Stimulated activated CD4-positive, alpha-beta T cell treated with anti-CD3 and anti-CD28 coated beads, Interleukin-2, amount 100 ng/mL, for 48 hours (primary cell): ENCODE data around the gene DMXL1.
A peak's percentile ranks its signal among the peaks of the same experiment; 100 is the strongest.
"Not testable (repeated sequence)": the region's sequence is repeated elsewhere in the genome, so short reads cannot be mapped to it uniquely, and the experiment has no call there.

Source experiments
- DNase-seq, 2 donors: peaks; one replicate each; pipeline ENCODE4 v3.0.0-alpha.2; 2020

Gene DMXL1

DNA sequence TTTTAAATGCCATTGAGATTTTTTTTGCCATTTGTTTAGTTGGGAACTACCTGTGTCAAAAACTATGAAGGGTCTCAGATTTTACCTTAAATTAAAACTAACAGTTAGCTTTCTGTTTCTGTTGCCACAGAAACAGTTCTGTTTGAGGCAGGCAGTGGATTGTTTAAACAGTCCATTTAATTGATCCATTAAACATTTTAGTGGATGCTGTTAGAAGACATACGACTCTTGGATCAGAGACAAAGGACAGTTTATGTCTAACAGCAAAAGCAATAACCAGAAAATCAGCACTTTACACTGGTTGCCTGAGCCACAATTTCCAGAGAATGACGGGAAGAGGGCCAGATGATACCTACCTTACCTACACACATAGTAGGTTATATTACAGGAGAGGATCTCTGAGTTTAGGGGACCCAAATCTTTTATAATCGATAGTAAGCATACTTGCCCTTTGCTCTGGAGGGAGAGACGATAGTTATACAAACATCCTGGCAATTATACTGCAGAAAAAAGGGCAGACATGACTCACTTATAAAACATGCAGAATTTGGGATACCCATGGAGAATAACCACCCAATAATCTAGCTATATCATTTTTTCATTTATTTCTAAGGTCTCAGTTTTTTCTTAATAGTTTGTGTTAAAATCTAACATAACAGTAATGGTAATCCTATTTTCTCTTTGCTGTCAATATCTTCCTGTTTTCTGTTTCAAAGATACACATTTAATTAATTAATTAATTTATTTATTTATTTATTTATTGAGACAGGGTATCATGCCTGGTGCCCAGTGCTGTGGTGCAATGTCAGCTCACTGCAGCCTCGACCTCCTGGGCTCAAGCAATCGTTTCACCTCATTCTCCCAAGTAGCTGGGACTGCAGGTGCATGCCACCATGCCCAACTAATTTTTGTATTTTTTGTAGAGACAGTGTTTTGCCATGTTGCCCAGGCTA lies 148.2 kb downstream of the DMXL1 start:
- no peak for DNase-seq

DNA sequence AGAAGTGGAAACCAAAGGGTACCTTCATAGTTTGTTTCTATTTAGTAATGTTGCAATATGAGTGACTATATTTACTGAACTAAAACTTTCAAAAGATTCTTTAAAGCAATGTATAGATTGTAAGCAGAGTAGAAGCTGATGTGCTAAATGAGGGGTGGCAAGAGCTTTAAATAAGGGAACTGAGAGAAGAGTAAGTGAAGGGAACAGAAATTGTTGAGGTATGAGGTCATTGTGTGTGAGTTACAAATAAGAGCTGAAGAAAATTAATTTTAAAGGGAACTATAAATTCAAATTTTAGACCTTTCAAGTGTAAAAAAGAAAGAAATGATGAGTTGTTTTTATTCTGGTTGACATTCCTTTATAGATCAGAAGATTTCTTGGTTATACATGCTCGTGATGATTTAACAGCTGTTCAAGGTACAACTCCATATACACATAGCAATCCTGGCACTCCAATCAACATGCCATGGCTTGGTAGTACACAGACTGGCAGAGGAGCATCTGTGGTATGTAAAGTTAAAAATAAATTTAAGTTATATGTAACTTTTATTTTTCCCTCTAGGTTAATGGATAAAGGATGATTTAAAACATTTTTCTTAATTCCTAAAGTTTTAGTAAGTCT lies 149.8 kb downstream of the DMXL1 start:
- no peak for DNase-seq

DNA sequence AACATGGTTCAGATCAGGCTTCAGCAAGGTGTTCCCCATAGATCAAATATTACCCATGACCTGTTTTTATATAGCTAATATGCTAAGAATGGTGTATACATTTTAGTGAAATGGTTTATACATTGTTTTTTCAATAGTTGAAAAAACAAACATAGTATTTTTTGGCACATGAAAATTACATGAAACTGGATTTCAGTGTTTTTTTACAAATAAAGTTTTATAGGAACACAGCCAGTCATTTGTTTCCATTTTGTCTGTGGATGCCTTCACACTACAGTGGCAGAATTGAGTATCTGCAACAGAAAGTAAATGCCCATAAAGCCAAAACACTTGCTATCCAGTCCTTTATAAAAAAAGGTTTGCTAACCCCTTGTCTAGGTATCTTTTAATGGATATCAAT lies 150.4 kb downstream of the DMXL1 start:
- no peak for DNase-seq

DNA sequence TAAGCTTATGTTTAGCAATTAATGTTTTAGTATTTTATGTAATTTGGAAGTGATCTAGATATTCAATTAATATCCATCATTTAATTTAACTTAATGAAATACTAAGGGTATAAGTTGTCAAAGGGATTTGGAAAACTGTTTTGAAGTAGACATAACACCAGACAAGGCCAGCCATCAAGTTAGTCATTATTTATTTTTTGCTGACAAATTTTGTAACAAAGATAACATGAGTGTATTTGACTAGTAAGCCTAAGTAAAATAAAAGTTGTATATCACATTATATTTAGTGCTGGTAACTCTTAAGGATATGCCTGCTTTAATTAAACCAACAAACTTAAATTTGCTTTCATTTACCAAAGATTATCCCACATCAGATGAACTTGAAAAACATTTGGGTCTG lies 159.1 kb downstream of the DMXL1 start:
- no peak for DNase-seq

DNA sequence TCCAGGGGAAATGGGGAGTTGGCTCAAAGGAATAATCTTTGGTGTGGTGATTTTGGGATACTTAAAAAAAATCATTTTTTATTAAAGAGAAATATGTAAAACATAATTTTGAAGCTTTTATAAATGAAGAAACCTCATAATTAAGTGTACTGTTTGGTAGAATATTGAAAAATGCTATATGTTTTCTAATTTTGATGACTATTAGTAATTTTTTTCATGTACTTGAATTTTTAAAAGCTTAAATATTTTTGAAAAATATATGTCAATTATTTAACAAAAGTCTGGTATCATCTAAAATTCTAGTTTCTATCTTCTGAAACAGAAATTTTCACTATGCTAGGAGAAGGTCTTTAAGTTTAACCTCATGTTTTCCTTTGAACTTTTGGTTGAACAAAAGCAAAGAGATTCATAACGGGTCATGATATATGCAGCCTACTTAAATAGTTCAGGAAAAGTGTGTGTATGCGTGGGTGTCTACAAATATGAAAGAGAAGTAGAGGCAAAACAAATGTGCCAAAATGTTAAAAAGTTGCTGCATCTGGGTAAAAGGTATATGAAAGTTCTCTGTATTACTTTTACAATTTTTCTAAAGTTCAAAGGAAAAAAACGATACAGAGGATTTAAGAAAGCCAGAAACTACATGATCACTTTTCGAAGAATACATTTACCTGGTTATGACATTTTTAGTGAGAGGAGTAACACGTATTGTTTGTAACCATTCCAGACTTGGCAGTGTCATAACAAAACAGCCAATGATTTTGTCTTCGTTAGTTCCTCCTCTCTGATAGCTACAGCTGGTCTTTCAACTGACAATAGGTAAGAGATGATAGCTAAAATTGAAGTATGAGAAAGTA lies 167.6 kb downstream of the DMXL1 start:
- DNase-seq: no peak

DNA sequence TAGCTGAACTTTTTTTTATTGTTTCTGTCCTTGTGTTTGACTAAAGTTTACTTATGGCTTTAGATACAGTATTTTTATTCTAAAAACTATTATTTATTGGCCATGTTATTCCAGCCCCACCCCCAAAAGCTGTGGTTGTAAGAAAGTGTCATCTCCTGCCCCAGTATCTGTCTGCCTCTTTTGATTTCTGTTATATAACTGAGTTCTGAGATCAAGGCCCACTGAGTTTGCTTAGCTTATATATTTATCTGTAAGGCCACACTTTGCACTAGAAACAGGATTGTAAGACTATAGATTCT lies 168.2 kb downstream of the DMXL1 start:
- no peak for DNase-seq

DNA sequence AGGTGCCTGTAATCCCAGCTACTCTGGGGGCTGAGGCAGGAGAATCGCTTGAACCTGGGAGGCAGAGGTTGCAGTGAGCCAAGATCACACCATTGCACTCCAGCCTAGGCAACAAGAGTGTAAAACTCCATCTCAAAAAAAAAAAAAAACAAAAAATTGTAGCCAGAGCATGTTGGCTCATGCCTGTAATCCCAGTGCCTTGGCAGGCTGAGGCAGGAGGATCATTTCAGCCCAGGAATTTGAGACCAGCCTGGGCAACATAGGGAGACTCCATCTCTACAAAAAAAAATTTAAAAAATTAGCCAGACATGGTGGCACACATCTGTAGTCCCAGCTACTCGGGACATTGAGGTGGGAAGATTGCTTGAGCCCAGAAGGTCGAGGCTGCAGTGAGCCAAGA lies 168.9 kb downstream of the DMXL1 start:
- not testable (repeated sequence) for DNase-seq

DNA sequence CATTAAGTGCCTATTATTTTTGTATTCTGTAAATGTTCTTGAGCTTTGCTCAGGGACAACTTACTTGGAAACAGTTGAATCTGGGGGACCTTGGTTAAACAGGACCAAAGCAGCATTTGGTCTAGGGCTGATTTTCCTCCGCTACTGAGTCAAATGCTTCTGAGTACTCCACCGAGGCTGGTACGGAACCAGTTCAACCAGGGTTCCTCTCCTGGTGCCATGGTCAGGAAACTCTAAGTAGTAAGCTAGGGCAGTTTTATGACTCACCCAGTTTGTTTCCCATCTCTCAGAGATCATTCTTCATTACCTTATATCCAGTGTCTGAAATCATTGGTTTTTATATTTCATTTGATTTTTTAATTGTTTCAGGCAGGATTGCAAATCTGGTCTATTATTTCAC lies 173.0 kb downstream of the DMXL1 start:
- no peak for DNase-seq

DNA sequence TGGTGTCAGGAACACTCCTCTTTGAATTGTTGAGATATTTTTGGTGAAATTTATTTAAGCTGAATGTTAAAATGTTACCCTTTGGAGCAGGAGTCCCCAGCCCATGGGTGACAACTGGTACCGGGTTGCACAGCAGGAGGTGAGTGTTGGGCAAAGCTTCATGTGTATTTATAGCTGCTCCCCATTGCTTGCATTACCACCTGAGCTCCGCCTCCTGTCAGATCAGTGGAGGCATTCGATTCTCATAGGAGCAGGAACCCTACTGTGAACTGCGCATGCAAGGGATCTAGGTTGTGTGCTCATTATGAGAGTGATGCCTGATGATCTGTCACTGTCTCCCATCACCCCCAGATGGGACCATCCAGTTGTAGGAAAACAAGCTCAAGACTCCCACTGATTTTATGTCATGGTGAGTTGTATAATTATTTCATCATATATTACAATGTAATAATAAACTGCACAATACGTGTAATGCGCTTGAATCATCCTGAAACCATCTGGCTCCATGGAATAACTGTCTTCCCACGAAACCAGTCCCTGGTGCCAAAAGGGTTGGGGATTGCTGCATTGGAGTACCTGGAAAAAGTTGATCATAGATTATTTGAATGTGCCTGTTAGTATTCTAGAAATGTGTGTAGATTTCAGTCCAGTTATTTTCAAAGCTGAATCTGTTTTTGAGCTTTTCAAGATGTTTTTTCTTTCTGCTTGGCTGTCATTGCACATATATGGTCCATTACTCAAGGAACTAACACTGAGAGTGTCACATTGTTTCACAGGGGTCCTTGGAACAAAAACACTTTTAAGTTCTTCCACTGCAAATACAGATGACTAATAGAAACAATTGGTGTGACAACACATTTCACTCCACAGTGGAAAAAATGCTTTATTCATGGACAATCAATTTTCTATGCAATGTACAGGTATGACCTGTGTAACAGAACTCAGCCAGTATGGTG lies 180.3 kb downstream of the DMXL1 start:
- no peak for DNase-seq

DNA sequence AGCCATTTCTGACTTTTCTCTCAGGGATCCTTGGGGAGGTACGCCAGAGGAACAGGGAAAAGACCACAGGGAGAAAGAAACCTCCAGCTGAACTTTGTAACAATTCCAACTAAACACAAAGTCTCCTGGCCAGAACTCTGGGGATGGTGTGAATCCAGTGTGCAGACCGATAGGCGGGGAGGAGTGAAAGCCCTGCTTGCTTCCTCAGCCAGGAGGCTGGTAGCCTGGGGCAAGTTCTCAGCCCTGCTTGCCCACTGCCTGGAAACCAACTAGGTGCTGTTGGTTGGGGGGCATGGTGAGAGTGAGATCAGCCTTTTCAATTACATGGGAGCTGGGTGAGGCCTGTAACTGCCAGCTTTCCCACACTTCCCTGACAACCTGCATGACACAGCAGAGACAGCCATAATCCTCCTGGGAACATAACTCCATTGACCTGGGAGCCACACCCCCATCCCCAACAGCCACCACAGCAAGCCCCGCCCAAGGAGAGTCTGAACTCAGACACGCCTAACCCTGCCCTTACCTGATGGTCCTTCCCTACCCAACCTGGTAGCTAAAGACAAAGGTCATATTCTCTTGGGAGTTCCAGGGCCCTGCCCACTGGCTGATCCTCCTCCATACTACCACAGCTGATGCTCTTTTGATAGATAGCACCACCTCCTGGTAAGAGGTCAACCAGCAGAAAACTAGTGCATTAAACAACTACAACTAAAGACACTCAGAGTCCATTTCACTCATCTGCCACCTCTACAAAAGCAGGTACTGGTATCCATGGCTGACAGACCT lies 184.9 kb downstream of the DMXL1 start:
- no peak for DNase-seq

DNA sequence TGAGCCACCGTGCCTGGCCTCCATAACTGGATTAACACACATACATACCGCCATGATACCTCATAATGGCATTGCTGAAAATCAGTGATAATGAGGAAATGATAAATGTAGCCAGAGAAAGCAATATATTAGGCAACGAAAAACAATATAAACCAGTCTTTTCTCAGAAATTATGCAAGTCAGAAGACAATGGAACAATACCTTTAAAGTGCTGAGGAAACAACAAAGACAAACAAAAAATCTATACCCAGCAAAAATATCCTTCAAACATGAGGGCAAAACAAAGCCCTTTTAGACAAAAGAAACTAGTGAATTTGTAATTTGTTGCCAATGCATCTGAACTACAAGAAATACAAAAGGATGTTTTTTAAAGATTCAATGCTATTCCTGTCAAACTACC lies 186.7 kb downstream of the DMXL1 start:
- no peak for DNase-seq

DNA sequence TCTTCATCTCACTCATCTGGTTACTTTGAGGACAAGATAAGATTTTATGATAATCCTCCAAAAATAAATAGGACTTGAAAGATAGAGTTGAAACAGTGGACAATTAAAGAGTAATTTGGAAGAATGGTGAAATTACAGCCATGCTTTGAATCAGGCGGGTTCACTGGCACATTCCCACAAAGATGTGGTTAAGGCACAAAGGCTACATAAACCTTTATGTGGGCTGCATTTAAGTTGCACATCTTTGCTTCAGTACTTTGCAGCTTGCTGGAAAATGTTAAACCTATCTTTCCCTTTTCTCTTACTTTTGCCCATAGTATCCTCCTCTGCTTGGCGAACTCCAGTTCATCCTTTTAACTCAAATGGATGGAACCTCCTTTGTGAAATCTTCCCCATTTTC lies 192.8 kb downstream of the DMXL1 start:
- DNase-seq: no peak

DNA sequence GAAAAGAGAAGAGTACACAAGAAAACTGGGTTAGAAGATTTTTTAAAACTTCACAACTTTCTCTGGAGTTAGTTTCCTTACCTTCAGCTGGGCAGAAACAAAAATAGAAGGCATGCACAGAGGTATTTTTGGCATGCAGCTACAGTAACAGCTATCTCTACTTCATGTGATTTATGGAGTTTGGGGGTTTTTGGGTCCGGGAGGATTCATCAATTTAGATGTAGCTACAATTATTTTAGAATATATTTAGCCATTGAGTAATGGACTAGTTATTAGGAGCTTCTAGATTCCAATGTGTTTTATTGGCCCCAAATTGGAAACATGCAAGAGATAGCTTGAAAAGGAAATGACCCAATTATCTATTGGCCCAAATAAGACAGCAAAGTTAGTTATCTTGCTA lies 193.3 kb downstream of the DMXL1 start:
- no peak for DNase-seq

DNA sequence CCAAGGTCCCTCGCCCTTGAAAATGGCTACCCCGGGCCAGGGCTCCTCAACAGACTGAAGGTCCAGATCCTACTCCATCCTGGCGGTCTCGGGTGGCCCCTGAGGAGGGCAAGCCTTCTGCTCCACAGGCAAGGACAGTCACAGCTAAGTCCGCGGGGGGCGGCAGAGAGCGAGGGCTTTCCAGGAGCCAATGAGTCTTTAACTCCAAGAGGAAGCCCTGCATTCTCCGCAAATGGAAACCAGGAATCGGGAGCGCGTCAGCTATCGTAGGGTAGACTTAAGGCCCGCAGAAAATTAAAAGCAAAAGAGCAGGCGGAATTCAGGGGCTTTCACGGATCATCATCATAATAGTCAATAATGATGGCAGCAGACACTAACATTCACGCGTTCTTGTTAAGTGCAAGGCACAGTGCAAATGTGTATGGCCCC lies 197.1 kb downstream of the DMXL1 start:
- peak; percentile 68 to 74 for DNase-seq

DNA sequence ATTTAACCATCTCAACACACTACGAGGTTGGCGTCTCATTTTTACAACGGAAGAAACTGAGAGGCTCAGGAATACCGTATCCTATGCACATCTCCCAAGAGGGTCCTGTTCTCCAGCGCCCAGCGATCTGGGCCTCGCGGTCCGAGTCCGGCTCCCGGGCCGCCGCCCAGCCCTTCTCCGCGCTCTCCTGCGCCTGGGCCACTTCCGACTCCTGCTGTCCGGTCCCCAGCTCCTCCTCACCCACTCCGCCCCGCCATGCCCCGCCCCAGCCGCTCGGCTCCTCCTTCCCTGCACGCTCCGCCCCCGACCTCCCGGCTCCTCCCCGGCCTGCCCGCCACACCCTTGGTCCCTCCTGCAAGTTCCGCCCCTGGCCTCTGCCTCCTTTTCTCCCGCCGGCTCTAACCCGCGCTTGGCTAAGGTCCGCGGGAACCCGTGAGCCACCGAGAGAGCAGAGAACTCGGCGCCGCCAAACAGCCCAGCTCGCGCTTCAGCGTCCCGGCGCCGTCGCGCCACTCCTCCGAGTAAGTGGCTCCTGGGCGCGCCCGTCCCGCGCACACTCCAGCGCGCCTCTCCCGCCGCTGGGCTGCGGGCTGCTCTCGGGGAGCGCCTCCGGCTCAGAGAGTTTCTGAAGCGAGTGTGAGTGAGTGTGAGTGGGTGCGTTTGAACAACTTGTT lies 197.6 kb downstream of the DMXL1 start:
- peak; percentile 98 to 99 for DNase-seq

DNA sequence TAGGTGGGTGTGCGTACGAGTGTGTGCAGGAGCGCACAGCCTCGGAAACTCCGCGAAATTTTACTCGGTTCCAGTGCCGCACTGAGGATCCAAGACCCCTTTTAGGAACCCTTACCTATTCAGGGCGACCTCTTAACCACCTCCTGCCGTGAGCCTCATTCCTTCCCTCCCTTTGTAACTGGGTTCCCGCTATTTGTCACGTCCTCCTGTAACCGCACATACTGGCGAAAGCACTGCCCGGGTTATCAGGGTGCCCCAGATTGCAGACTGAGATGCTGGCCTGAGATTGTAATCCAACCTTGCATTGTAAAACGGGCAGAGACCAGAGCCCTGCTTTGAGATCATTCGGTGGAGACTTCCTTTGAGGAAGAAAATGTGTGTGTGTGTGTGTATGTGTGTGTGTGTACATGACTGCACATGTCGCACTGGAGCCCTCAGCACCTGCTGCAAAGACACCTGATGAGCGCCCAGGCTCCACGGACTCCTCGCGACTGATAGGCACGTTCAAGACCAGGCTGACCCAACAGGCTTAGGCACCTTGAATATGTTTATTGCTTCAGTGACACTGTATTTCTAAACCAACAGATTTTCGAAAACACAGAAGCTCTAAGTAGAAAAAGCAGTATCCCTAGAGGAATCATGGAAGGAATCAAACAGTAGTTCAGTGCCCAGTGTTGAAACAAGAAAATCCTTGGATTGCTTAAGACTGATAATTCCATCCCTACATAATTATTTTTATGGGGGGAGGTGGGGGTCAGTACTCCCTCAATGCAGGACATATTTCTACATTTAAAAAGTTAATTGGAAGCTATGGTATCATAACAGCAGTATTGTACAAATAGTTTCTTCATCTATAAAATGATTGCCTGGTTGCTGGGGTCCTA lies 198.4 kb downstream of the DMXL1 start:
- no peak for DNase-seq

DNA sequence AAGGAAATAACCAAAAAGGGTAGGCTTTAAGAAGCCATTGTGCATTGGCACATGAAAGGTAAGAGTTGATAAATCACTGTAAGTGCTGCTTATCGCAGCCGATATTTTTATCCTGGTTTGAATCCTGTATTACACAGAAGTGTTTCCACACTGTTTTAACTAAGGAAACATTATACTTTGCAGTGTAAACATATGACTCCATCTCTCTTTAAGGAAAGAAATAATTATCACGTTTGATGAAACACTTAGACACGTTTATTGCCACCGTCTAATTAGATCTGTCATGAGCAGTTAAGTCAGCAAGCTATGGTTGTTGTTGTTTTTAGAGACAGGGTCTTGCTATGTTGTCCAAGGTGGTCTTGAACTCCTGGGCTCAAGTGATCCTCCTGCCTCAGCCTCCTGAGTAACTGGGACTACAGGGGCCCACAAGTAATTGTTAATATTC lies 199.3 kb downstream of the DMXL1 start:
- DNase-seq: no peak

DNA sequence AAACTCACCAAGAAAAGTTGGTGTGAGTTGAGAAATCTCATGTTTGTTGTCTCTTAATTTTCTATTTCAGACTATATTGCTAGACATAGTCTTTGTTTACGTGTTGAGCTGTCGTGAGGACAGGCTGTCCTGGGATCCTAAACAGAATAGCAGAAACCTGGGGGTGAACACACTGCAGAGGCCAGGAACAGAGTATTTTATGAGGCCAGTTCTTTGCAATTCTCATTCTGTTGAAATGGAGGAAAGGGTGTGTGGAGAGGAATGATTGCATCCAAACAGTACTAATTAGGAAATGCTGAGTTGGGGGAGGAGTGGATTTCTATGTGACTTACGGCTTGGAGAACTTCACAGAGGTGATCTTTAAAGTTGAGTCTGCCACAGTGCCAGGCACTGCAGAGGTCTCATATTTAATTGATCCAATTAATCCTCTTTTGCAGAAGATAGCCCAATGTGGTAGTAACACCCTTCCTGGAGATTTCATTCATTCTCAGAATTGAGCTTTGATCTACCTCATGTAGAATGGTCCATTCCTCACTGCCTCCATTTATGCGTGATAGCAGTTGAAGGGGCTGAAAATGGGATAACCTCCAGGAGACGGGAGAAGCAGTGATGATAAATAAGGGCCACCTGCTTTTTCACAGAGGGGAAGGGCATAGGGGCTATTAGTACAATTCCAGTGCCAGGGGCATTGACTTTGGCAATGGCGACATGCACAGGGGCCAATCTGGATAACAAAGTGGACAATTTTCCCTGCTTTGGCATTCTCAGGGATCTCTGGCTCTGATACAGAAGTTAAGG lies 200.3 kb downstream of the DMXL1 start:
- no peak for DNase-seq
